Hepatocyte (in vitro differentiated cells): ENCODE measurements around the gene PPA1.

Experiments used
- EZH2 ChIP-seq: fragments of 200-600 bp; sonication (generic); IDR thresholded peaks from 2 replicates; pipeline ENCODE4 v1.6.1; 2016; ENCODE audit warnings: antibody characterized with exemption, mild to moderate bottlenecking, borderline replicate concordance
- TF ChIP-seq, protein P1 (sequence below): fragments of 200-600 bp; sonication (generic); IDR thresholded peaks from 2 replicates; pipeline ENCODE4 v1.5.1; 2016; ENCODE audit warnings: antibody characterized with exemption, mild to moderate bottlenecking; ENCODE audit not compliant: poor library complexity

GRCh38 chr10:70158113-70158512 is 75.1 kb downstream of the PPA1 start:
- TF ChIP-seq, protein P1, sequence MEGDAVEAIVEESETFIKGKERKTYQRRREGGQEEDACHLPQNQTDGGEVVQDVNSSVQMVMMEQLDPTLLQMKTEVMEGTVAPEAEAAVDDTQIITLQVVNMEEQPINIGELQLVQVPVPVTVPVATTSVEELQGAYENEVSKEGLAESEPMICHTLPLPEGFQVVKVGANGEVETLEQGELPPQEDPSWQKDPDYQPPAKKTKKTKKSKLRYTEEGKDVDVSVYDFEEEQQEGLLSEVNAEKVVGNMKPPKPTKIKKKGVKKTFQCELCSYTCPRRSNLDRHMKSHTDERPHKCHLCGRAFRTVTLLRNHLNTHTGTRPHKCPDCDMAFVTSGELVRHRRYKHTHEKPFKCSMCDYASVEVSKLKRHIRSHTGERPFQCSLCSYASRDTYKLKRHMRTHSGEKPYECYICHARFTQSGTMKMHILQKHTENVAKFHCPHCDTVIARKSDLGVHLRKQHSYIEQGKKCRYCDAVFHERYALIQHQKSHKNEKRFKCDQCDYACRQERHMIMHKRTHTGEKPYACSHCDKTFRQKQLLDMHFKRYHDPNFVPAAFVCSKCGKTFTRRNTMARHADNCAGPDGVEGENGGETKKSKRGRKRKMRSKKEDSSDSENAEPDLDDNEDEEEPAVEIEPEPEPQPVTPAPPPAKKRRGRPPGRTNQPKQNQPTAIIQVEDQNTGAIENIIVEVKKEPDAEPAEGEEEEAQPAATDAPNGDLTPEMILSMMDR, result no peak
- no peak for TF ChIP-seq EZH2
